ENCODE measurements around the gene DNAJC15.

DNAJC15 gene

DNA sequence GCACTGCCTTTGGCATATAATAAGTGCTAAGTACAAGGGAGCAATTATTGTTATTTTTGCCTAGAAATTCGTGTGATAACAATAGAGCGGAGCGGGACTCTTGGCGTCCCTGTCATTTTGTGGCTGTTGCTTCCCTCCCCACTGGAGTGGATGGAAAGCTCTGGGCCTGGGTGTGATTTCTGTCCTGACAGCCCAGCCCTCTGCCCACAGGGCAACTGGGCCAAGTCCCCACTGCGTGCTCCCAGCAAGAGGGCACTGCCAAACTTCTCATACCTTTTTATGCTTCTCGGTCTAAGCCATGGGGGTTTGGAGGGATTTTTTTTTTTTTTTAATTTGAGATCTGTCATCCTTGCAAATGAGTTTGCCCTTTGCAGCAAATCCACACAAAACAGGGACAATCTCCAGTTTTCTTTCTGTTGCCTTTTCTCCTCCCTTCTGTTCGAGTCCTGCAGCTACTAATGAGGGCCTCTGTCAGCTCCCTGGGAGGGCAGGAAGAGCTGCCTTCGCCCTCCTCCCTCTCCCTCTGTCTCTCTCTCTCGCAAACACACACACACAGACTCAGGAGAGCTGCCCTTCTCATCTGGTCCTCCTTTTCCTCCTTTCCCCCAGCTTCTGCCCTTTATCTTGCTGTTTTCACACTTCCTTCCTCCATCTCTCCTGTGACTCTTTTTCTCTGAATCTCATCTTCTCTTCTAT is 103.9 kb downstream of the DNAJC15 start:
- DNase-seq (ENCODE audit: low spot score), result no peak

- DNase-seq (ENCODE audit: low spot score), result no peak
Measured at GRCh38 chr13:43127827-43128226, 104.4 kb downstream of the DNAJC15 start.

- no peak for DNase-seq (ENCODE audit: low spot score)
Measured at GRCh38 chr13:43128504-43128961, 105.1 kb downstream of the DNAJC15 start.

DNA sequence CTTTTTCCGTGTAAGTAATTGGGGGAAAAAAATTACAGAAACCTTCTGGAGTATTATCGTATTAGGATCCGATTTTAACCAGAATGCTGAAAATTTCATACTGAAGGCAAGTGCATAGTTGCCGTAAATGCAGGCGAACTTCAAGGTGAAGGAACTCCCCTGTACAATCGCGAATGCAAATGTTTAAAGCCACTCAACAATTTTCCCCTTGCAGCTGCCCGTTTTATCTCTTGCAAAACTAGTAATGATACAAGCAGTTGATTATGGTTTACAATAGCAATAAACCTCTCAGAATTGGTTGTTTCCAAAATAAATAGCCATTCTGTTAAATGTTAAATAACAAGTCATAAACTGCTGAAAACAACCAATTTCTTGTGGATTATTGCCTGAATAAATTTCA is 105.7 kb downstream of the DNAJC15 start:
- no peak for DNase-seq (ENCODE audit: low spot score)

- no peak for DNase-seq (ENCODE audit: low spot score)
Measured at GRCh38 chr13:43129511-43130110, 106.2 kb downstream of the DNAJC15 start.

DNA sequence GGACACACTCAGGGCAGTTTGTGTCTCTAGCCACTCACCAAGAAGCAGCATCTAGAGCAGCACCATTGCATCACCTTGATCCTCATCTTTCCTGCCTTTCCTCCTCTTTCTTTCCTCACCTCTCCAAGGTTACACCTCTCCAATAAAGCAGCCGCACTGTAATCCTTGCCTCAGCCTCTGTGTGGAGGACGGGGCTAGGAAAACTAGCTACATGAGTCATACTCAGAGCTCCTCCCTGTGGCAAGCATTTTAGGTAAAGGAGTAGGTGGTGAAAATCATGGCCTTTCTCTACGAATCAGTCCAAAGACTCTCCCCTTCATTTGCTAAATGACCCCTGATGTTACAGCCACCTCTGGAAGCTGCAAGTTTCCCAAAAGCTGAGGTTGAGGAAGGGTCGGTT is 108.9 kb downstream of the DNAJC15 start:
- DNase-seq (ENCODE audit: low spot score), result no peak

DNA sequence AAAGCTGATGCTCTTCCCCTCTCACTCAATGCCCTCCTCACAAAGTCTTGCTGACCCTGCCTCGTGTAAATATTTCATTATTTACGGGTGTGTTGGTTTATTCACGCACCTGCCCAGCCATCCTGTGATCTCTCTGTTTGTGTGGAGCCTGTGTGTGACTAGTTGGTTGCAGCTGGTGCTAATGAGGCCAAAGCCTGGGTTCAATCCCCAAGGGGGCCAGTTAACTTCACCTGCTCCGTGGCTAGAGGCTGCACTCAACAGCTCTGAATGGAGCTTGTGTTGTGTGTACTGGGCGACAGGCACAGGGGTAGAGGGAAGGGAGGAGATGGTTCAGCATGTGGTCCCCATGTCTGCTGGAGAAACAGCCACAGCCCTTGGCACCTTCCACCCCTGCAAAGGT is 109.5 kb downstream of the DNAJC15 start:
- no peak for DNase-seq (ENCODE audit: low spot score)

GRCh38 chr13:43133792-43134191 is 110.4 kb downstream of the DNAJC15 start:
- no peak for DNase-seq (ENCODE audit: low spot score)

GRCh38 chr13:43134868-43135267 is 111.5 kb downstream of the DNAJC15 start:
- no peak for DNase-seq (ENCODE audit: low spot score)

GRCh38 chr13:43135516-43135915 is 112.1 kb downstream of the DNAJC15 start:
- no peak for DNase-seq (ENCODE audit: low spot score)

- no peak for DNase-seq (ENCODE audit: low spot score)
Measured at GRCh38 chr13:43136920-43137575, 113.7 kb downstream of the DNAJC15 start.

DNA sequence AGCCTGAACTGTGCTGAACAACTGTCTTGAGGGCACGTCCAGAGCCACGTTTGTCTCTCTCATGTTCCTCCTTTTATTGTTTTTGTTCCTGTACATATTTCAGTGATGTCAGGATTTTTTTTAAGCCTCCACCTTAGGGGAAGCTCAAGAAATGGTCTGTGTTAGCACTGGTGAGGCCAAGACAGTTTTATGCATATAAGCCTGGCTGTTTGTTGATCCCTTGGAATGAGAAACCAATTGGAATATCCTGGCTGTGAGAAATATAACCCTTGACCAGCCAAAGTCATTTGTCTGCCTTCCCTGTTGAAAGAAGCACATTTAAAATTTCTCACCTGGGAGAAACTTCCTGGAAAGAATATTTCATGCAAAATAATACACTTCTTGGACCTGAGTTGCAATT is 115.8 kb downstream of the DNAJC15 start:
- DNase-seq (ENCODE audit: low spot score), result no peak

DNA sequence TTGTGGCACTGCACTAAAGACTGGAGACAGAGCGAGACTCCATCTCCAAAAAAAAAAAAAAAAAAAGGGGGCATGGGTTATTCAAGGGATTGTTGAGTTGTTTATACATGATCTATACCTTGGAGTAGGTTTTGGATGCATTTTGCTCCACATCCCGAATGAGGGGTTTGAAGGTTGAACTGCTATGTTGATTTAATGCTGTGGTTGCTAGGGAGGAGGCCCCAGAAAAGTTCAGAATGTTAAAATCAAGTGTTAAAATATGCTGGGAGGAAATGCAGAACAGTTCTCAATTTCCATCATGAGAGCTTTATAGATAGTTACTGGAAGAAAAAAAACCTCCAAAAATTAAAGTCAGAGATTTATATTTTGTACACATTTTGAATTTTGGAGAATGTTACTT is 116.5 kb downstream of the DNAJC15 start:
- DNase-seq (ENCODE audit: low spot score), result no peak

- DNase-seq (ENCODE audit: low spot score), result no peak
Measured at GRCh38 chr13:43140985-43141384, 117.6 kb downstream of the DNAJC15 start.

- DNase-seq (ENCODE audit: low spot score), result no peak
Measured at GRCh38 chr13:43141685-43142084, 118.3 kb downstream of the DNAJC15 start.

DNA sequence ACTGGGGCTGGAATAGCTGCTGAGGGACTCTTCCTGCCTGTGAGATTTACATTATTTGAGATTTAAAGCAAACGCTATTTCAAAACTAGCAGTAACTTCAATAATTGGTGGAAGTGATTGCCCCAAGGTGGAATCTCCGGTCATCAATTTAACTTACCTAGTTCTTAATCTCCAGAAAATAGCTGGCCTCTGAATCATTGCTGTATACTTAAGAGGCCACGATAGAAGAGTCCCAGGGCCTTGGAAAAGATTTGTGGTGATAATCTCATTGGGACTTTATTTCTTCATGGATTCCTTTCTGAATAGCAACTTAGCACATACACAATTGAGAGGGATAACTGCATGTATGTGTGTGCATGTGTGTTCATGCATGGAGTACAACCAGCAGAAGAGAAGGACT is 120.2 kb downstream of the DNAJC15 start:
- DNase-seq (ENCODE audit: low spot score), result no peak

DNA sequence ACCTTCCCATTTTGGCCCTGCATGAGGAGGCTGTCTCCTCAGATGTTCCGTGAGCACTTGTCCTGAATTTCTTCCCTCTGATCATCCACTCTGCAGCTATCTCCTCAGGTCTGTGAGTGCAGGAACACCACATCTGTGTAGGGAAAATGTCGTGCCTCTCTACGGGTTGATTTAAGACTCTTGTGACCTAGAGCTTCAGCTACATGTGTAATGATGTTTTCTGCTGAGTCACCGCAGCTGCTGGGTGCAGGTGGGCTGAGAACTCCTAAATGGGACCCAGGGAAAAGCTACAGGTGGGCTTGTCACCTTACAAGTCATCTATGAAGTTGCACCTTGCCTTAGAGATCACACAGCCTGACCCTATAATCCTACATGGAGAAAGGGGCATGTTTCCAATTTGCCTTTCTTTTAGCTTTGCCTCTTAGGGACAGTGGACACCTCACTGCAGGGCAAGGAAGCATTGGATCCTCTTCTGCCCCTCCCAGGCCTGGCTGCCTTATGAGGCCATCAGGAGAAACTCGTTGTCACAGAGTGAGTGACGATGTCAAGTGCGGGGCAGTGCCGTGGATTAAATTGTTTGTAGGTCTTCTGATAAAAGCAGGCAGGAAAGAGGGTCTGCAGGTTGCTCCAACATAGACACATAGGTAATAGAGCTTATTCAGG is 122.3 kb downstream of the DNAJC15 start:
- DNase-seq (ENCODE audit: low spot score), result no peak

GRCh38 chr13:43146400-43146799 is 123.0 kb downstream of the DNAJC15 start:
- DNase-seq (ENCODE audit: low spot score), result no peak

- no peak for DNase-seq (ENCODE audit: low spot score)
Measured at GRCh38 chr13:43150369-43151207, 127.2 kb downstream of the DNAJC15 start.

DNA sequence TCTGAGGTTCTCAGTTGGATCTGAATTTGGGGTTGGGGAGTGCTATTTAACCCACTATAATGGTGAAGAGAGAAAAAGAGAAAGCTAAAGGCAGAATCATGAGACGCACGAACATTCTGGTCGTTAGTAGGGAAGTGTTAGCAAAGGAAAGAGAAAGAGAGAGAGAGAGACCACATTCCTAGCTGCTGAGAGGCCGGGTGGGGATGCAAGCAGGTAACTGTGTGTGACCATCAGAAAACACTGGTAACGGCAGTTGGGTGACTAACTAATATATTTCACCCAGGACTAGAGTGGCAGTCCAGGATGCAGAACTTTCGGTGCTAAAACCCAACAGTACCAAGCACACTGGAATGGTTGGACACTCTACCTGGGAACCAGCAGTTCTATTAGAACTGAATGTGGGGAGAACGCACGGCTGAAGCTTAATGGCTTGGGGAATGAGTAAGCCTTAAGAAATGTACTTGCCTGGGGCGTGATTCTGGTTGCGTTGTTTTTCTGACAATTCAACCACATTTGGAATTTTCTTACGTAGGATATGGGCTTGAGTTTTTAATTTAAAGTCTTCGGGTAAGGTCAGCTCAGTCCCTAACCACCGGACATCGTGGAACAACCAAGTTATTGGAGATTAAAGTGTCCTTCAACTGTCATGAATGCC is 130.2 kb downstream of the DNAJC15 start:
- no peak for DNase-seq (ENCODE audit: low spot score)

- no peak for DNase-seq (ENCODE audit: low spot score)
Measured at GRCh38 chr13:43154156-43154651, 130.8 kb downstream of the DNAJC15 start.

Data from globus pallidus (tissue), 1 donor.